AG09309 (cell line): ENCODE data around the gene GRID1.
A peak's percentile ranks its signal among the peaks of the same experiment; 100 is the strongest.

Source experiments
- DNase-seq: peaks from one replicate; pipeline ENCODE4 v3.0.0-alpha.2; 2010; ENCODE audit warnings: low read depth
- H3K4me3 ChIP-seq: 2 replicates; pipeline ENCODE4 v1.5.1; 2011; ENCODE audit warnings: mild to moderate bottlenecking, low read depth, low read length, moderate library complexity; ENCODE audit not compliant: control insufficient read depth
- CTCF ChIP-seq: IDR thresholded peaks from 2 replicates; pipeline ENCODE4 v1.5.1; 2011; ENCODE audit warnings: mild to moderate bottlenecking, low read depth, low read length, inconsistent platforms; ENCODE audit not compliant: insufficient read depth, control insufficient read depth; ENCODE audit errors: missing control alignments

Gene GRID1

GRCh38 chr10:86387178-86387794, 20.7 kb upstream of the GRID1 start:
- no peak overlapping the region for H3K4me3 ChIP-seq
- no peak for TF ChIP-seq CTCF
- no peak for DNase-seq

GRCh38 chr10:86385806-86386205, 19.2 kb upstream of the GRID1 start:
- TF ChIP-seq CTCF, result no peak
- no peak overlapping the region for H3K4me3 ChIP-seq
- no peak for DNase-seq

- no peak for TF ChIP-seq CTCF
- H3K4me3 ChIP-seq, result no peak overlapping the region
- no peak for DNase-seq
Measured at GRCh38 chr10:86377797-86378146, 11.2 kb upstream of the GRID1 start.

- TF ChIP-seq CTCF, result peak; percentile 72
- DNase-seq, result no peak
- H3K4me3 ChIP-seq, result peak overlapping the region; percentile 19
Measured at GRCh38 chr10:86376852-86377796, 10.5 kb upstream of the GRID1 start.

- DNase-seq, result no peak
- no peak for TF ChIP-seq CTCF
- no peak overlapping the region for H3K4me3 ChIP-seq
Measured at GRCh38 chr10:86376403-86376802, 9.8 kb upstream of the GRID1 start.

GRCh38 chr10:86375204-86375603, 8.6 kb upstream of the GRID1 start:
- no peak for TF ChIP-seq CTCF
- DNase-seq, result no peak
- no peak overlapping the region for H3K4me3 ChIP-seq
